K562 (cell line): ENCODE results near the gene PRKG1. TPM values are rescaled to one million over a fixed set of nuclear protein-coding genes. Genes with fewer than 3 reads are reported as not detected.

Experiments
- ATAC-seq: fragments of 200-7000 bp; cut with Tn5 transposase; 3 replicates; pipeline ENCODE4 v1.9.1; 2020; ENCODE audit warnings: moderate library complexity
- BruUV-seq: library from RNA; stranded (reverse); fragments of 400-500 nt; replicated peaks from 2 replicates; lab custom pipeline; 2021; lab: Mats Ljungman, UMichigan
- CTCF ChIA-PET: fragments of 300-600 bp; formaldehyde crosslinking; extraction: SDS; loops from one replicate; lab custom pipeline; 2021; ENCODE audit warnings: low intra/inter-chr PET ratio; lab: Yijun Ruan, JAX
- POLR2A ChIA-PET: fragments of 300-600, 350-650 bp; sonication (Branson Sonifier 250); formaldehyde crosslinking; extraction: SDS; loops from one replicate; lab custom pipeline; 2021; ENCODE audit warnings: antibody characterized with exemption, inconsistent platforms; lab: Yijun Ruan, JAX
- DNase-seq, 4 experiments: peaks; one replicate each; pipeline versions ENCODE4 v3.0.0 to v3.0.0-alpha.2; 2011 to 2018; ENCODE audit warnings: low spot score in 3 of 4, mixed read lengths in 3 of 4; ENCODE audit errors: extremely low read depth in 1 of 4
- FAIRE-seq: peaks from 2 replicates; lab custom pipeline; 2011; peaks lifted over from hg19 to GRCh38; lab: Jason Lieb, UNC
- H2AFZ ChIP-seq: 2 replicates; pipeline ENCODE4 v1.6.0; 2011; ENCODE audit warnings: low read depth, low read length, control low read depth, inconsistent platforms
- H3K27ac ChIP-seq: fragments of 200-600 bp; 3 replicates; pipeline ENCODE4 v1.8.0; 2011; ENCODE audit warnings: low read depth, mild to moderate bottlenecking, control low read depth, inconsistent platforms, low read length, moderate library complexity, mixed read lengths; ENCODE audit errors: extremely low read depth
- H3K27me3 ChIP-seq, 2 experiments: fragments of 300-600 bp in 1 of 2; 2 replicates in 1 of 2; 3 replicates in 1 of 2; pipeline versions ENCODE4 v1.6.0 to v1.8.0; 2011; ENCODE audit warnings: inconsistent platforms in 2 of 2, low read length in 2 of 2, mild to moderate bottlenecking in 1 of 2, mixed read lengths in 1 of 2, moderate library complexity in 1 of 2; ENCODE audit not compliant: control insufficient read depth in 2 of 2, insufficient read depth in 2 of 2
- H3K36me3 ChIP-seq: fragments of 300-600 bp; 3 replicates; pipeline ENCODE4 v1.8.0; 2011; ENCODE audit warnings: mild to moderate bottlenecking, low read length, inconsistent platforms; ENCODE audit not compliant: control insufficient read depth, insufficient read depth
- H3K4me1 ChIP-seq, 2 experiments: fragments of 200-600 bp in 1 of 2; replicated peaks in 1 of 2; 2 replicates in 1 of 2; 3 replicates in 1 of 2; pipeline versions ENCODE4 v1.5.1 to v1.8.0; 2011; ENCODE audit warnings: inconsistent platforms in 2 of 2, low read length in 2 of 2, mild to moderate bottlenecking in 1 of 2, mixed read lengths in 1 of 2, moderate library complexity in 1 of 2; ENCODE audit not compliant: control insufficient read depth in 2 of 2, insufficient read depth in 2 of 2
- H3K4me2 ChIP-seq: 2 replicates; pipeline ENCODE4 v1.6.1; 2011; ENCODE audit warnings: low read length, control low read depth, inconsistent platforms, mixed read lengths; ENCODE audit not compliant: insufficient read depth
- H3K4me3 ChIP-seq: fragments of 200-600 bp; sonication (generic), shearing (Covaris generic); 2 replicates; pipeline ENCODE4 v1.5.1; 2016; ENCODE audit warnings: control low read depth, inconsistent platforms
- H3K79me2 ChIP-seq: fragments of 200-600 bp; 3 replicates; pipeline ENCODE4 v1.8.0; 2011; ENCODE audit warnings: low read length, inconsistent platforms; ENCODE audit not compliant: control insufficient read depth, insufficient read depth
- H3K9ac ChIP-seq, 2 experiments: 2 replicates each; pipeline versions ENCODE4 v1.6.0 to v1.6.1; 2011; ENCODE audit warnings: low read depth in 2 of 2, low read length in 2 of 2, control low read depth in 1 of 2, inconsistent platforms in 1 of 2, mild to moderate bottlenecking in 1 of 2, mixed read lengths in 1 of 2; ENCODE audit not compliant: insufficient read depth in 1 of 2
- H3K9me1 ChIP-seq: one replicate; pipeline ENCODE4 v1.6.0; 2011; ENCODE audit warnings: inconsistent platforms, mild to moderate bottlenecking, low read length, moderate library complexity; ENCODE audit not compliant: control insufficient read depth, insufficient read depth
- H3K9me3 ChIP-seq: replicated peaks from 2 replicates; pipeline ENCODE4 v1.5.1; 2011; ENCODE audit warnings: low read depth, low read length, inconsistent platforms; ENCODE audit not compliant: control insufficient read depth, insufficient read depth
- H4K20me1 ChIP-seq: replicated peaks from 2 replicates; pipeline ENCODE4 v1.6.1; 2011; ENCODE audit warnings: low read length, inconsistent platforms, mixed read lengths; ENCODE audit not compliant: control insufficient read depth, insufficient read depth
- ATF2 ChIP-seq: sonication (generic); formaldehyde crosslinking; IDR thresholded peaks from 2 replicates; pipeline ENCODE4 v1.8.1; 2022; ENCODE audit warnings: missing genetic modification reagents
- CHD2 ChIP-seq: IDR thresholded peaks from 2 replicates; pipeline ENCODE4 v1.6.1; 2011; ENCODE audit warnings: low read depth, low read length
- DACH1 ChIP-seq: fragments of 450-650 bp; IDR thresholded peaks from 2 replicates; pipeline ENCODE4 v1.6.1; 2018; ENCODE audit not compliant: partially characterized antibody
- GATAD2B ChIP-seq: fragments of 450-650 bp; IDR thresholded peaks from 2 replicates; pipeline ENCODE4 v1.6.1; 2017; ENCODE audit warnings: mild to moderate bottlenecking, borderline replicate concordance
- JUN ChIP-seq, 2 experiments: sonication (generic) in 1 of 2; formaldehyde crosslinking in 1 of 2; IDR thresholded peaks; 2 replicates each; pipeline versions ENCODE4 v1.6.1 to v1.8.0; 2012 to 2022; ENCODE audit warnings: borderline replicate concordance in 2 of 2, mild to moderate bottlenecking in 2 of 2, improper control_type of control experiment in 1 of 2, low read depth in 1 of 2, low read length in 1 of 2, missing genetic modification reagents in 1 of 2
- NFATC3 ChIP-seq: fragments of 450-650 bp; IDR thresholded peaks from 2 replicates; pipeline ENCODE4 v1.6.1; 2017; ENCODE audit warnings: mild to moderate bottlenecking
- PTTG1 ChIP-seq: fragments of 450-650 bp; IDR thresholded peaks from 2 replicates; pipeline ENCODE4 v1.6.1; 2016; ENCODE audit warnings: low read depth, mild to moderate bottlenecking, missing genetic modification characterization, missing compliant biosample characterization
- RBM15 ChIP-seq: fragments of 200-400 bp; formaldehyde crosslinking; IDR thresholded peaks from 2 replicates; pipeline ENCODE4 v1.6.1; 2018; ENCODE audit warnings: mild to moderate bottlenecking, low read length, moderate library complexity; ENCODE audit not compliant: insufficient read depth
- SMAD4 ChIP-seq: fragments of 250-450 bp; sonication (Bioruptor Pico); conservative IDR thresholded peaks from 2 replicates; pipeline ENCODE4 v1.8.0; 2021; ENCODE audit warnings: inconsistent platforms, mild to moderate bottlenecking, moderate library complexity
- TSC22D4 ChIP-seq: fragments of 450-650 bp; IDR thresholded peaks from 2 replicates; pipeline ENCODE4 v1.6.1; 2016; ENCODE audit warnings: missing genetic modification characterization, missing biosample characterization, control low read depth
- UBTF ChIP-seq, 2 experiments: IDR thresholded peaks; 2 replicates each; pipeline ENCODE4 v1.6.1; 2012; ENCODE audit warnings: improper control_type of control experiment in 2 of 2, low read depth in 2 of 2, low read length in 2 of 2, borderline replicate concordance in 1 of 2
- ZFPM2 ChIP-seq: fragments of 250-450 bp; sonication (Bioruptor Pico); IDR thresholded peaks from 2 replicates; pipeline ENCODE4 v1.5.1; 2022; ENCODE audit warnings: mild to moderate bottlenecking
- ZNF133 ChIP-seq: fragments of 250-450 bp; sonication (Bioruptor Pico); IDR thresholded peaks from 2 replicates; pipeline ENCODE4 v1.4.0; 2020; ENCODE audit warnings: mild to moderate bottlenecking
- ZNF23 ChIP-seq: fragments of 250-450 bp; sonication (Bioruptor Pico); IDR thresholded peaks from 2 replicates; pipeline ENCODE4 v1.4.0; 2020; ENCODE audit warnings: mild to moderate bottlenecking
- ZNF707 ChIP-seq: fragments of 250-450 bp; sonication (Bioruptor Pico); conservative IDR thresholded peaks from 2 replicates; pipeline ENCODE4 v1.8.0; 2022; ENCODE audit warnings: inconsistent platforms, mild to moderate bottlenecking, moderate library complexity
- WGBS: fragments of 100-300 bp; shearing (Covaris generic); methylation state at CpG from one replicate; pipeline ENCODE4 v1.1.6; 2016; ENCODE audit warnings: low coverage, mixed read lengths; ENCODE audit not compliant: insufficient coverage; ENCODE audit errors: missing lambda C conversion rate; 5-methylcytosine and 5-hydroxymethylcytosine counted together
- in situ Hi-C: fragments of 300-500 bp; cut with MboI; formaldehyde crosslinking; loops from 4 replicates; pipeline ENCODE4 v1.15.0; 2018; ENCODE audit warnings: inconsistent platforms, mixed read lengths
- intact Hi-C: fragments of 100-400 bp; cut with micrococcal nuclease; formaldehyde crosslinking; loops from 2 replicates; pipeline ENCODE4 v1.14.2; 2022
- polyA plus RNA-seq, 8 experiments: library from polyadenylated mRNA; depleted of rRNA in 4 of 8; stranded (reverse) in 5 of 8; unstranded in 3 of 8; fragments of >200 nt; fragmentation: Nextera tagmentation in 2 of 8; fragmentation: Illumina TruSeq in 1 of 8; extraction: Ambion mirVana in 2 of 8; extraction: Trizol in 1 of 8; gene quantifications; 2 replicates each; pipeline versions ENCODE4 v1.2.1 to v1.2.3, GENCODE V29; 2011 to 2014; ENCODE audit warnings: inconsistent platforms in 1 of 8, missing spikeins in 1 of 8
- total RNA-seq, 7 experiments: library from RNA; depleted of rRNA in 6 of 7; stranded (reverse); fragments of >200 nt in 6 of 7; fragmentation: Illumina TruSeq in 2 of 7; extraction: Trizol in 2 of 7; gene quantifications; 2 replicates each; pipeline versions ENCODE4 v1.2.1 to v1.2.3, GENCODE V29; 2011 to 2021; ENCODE audit warnings: low replicate concordance in 1 of 7

The PRKG1 gene
- total and polyA plus RNA-seq, 9 of the 15 experiments (the other 6 are each of a cell fraction or from before 2014, with no cell fraction given), result 0.22 TPM; not detected in 8

GRCh38 chr10:51743146-51743545 lies 668.9 kb downstream of the PRKG1 start (continued):
- TF ChIP-seq ZNF133 (CRISPR knock-in tag), result no peak
- TF ChIP-seq, all 486 proteins: peak for 0

- no peaks in the 10 kb centered on the region for H3K9me1 ChIP-seq
- no peak overlapping the region for H3K27ac ChIP-seq
- no peak overlapping the region for H3K4me2 ChIP-seq
- BruUV-seq, result no TSS peak
- TF ChIP-seq ZFPM2 (CRISPR knock-in tag) (no peak), ZNF707 (no peak), SMAD4 (CRISPR knock-in tag) (no peak), NFATC3 (no peak), RBM15 (no peak), ATF2 (CRISPR knock-in tag) (no peak), UBTF (IDR thresholded peaks at IDR 0.05; ENCODE audit: borderline replicate concordance in 1 of 2, low read depth in 2 of 2, low read length in 2 of 2) (no peak), TSC22D4 (tag) (no peak), PTTG1 (tag) (no peak), GATAD2B (no peak), CHD2 (no peak), JUN (IDR thresholded peaks at IDR 0.05; ENCODE audit: borderline replicate concordance, low read depth, low read length) (no peak), JUN (CRISPR knock-in tag; IDR thresholded peaks at IDR 0.05; ENCODE audit: borderline replicate concordance) (no peak), ZNF23 (CRISPR knock-in tag) (no peak), DACH1 (no peak)
- TF ChIP-seq, all 486 proteins: peak for 0
- ChIA-PET POLR2A (interaction anchor here (0.7 kb wide), 1 partner anchor 1417 kb away, joined by 3 read pairs; no protein-coding TSS in a partner anchor), CTCF (no interaction called here)
- in situ Hi-C loops (no loop called here), intact Hi-C loops (no loop called here)
- Histone ChIP-seq H3K27me3 (no peaks in the 10 kb centered on the region), H3K9ac (no peak overlapping the region), H4K20me1 (no peaks in the 10 kb centered on the region), H3K79me2 (no peaks in the 10 kb centered on the region), H2AFZ (no peak overlapping the region), H3K4me1 (no peaks in the 10 kb centered on the region), H3K36me3 (no peaks in the 10 kb centered on the region), H3K9me3 (no peaks in the 10 kb centered on the region), H3K4me3 (no peak overlapping the region)
- no peak for ATAC-seq
- WGBS, result 0% methylated on average over 6 of the region's 6 CpGs
- no peak for FAIRE-seq
- DNase-seq, result no peak
Measured at GRCh38 chr10:51744235-51745000, 670.1 kb downstream of the PRKG1 start.
